Parathyroid adenoma (tissue), 2 donors: ENCODE data around the gene ZP1.

Experiments used
- H2AFZ ChIP-seq: fragments of 300-600 bp; sonication (generic); one replicate; pipeline ENCODE4 v1.7.0; 2017; ENCODE audit warnings: antibody characterized with exemption, mild to moderate bottlenecking
- H3K27ac ChIP-seq: fragments of 300-600 bp; sonication (generic); one replicate; pipeline ENCODE4 v1.7.0; 2017
- H3K27me3 ChIP-seq: fragments of 300-600 bp; sonication (generic); one replicate; pipeline ENCODE4 v1.7.0; 2017; ENCODE audit warnings: low read length; ENCODE audit not compliant: control insufficient read depth, insufficient read depth
- H3K36me3 ChIP-seq: fragments of 300-600 bp; sonication (generic); one replicate; pipeline ENCODE4 v1.7.0; 2017; ENCODE audit warnings: low read length; ENCODE audit not compliant: control insufficient read depth, insufficient read depth
- H3K4me1 ChIP-seq: fragments of 300-600 bp; sonication (generic); one replicate; pipeline ENCODE4 v1.7.0; 2017; ENCODE audit warnings: control low read depth
- H3K4me2 ChIP-seq: fragments of 300-600 bp; sonication (generic); one replicate; pipeline ENCODE4 v1.7.0; 2017; ENCODE audit warnings: low read length
- H3K4me3 ChIP-seq: fragments of 300-600 bp; sonication (generic); one replicate; pipeline ENCODE4 v1.7.0; 2017; ENCODE audit warnings: low read depth, low read length
- H3K79me2 ChIP-seq: fragments of 300-600 bp; sonication (generic); one replicate; pipeline ENCODE4 v1.7.0; 2017; ENCODE audit warnings: control low read depth
- H3K9ac ChIP-seq: fragments of 300-600 bp; sonication (generic); one replicate; pipeline ENCODE4 v1.7.0; 2017; ENCODE audit warnings: mild to moderate bottlenecking
- H3K9me3 ChIP-seq: fragments of 300-600 bp; sonication (generic); one replicate; pipeline ENCODE4 v1.7.0; 2017; ENCODE audit warnings: low read length; ENCODE audit not compliant: control insufficient read depth
- TF ChIP-seq, protein P1 (sequence below): fragments of 300-600 bp; sonication (generic); IDR thresholded peaks from one replicate; pipeline ENCODE4 v1.7.0; 2017; ENCODE audit warnings: antibody characterized with exemption, mild to moderate bottlenecking
- donor health status: primary hyperparathyroidism.

The ZP1 gene

DNA sequence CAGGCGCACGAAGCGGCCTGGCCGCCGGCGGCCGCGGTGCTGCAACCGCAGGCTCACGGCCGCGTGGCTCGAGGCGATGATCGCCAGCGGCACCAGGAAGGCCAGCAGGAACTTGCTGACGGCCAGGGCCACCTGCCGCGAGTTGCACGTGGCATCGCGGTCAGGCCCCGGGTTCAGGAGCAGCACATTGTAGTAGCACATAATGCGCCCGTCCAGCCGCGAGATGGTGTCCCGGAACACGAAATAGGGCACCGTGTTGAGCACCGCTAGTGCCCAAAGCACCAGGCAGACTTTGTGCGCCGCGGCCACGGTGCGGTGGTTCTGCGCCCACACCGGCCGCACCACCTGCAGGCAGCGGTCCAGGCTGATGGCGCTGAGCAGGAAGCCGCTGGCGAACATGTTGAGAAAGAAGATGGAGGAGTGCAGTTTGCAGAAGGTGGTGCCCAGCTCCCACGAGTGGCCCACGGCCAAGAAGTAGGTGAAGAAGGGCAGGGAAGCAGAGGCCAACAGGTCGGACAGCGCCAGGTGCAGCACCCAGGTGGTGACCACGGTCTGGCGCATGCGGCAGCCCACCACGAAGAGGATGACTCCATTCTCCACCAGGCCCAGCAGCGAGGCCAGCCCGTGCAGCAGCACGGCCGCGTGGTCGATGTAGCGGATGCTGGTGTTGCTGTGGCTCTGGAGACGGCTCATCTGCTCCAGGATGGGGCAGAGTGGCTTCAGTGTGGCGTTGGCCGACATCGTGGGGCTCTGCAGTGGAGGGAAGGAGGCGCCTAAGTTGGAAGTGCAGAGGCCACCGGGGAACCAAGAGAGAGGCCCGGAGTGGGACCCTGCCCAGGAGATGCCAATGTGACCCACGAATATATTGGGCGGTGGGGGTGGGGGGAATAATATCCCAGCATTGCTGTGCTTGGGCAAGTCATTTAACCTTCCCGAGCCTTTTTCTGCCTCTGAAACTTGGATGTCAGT is 14.1 kb upstream of the ZP1 start:
- TF ChIP-seq, protein P1, sequence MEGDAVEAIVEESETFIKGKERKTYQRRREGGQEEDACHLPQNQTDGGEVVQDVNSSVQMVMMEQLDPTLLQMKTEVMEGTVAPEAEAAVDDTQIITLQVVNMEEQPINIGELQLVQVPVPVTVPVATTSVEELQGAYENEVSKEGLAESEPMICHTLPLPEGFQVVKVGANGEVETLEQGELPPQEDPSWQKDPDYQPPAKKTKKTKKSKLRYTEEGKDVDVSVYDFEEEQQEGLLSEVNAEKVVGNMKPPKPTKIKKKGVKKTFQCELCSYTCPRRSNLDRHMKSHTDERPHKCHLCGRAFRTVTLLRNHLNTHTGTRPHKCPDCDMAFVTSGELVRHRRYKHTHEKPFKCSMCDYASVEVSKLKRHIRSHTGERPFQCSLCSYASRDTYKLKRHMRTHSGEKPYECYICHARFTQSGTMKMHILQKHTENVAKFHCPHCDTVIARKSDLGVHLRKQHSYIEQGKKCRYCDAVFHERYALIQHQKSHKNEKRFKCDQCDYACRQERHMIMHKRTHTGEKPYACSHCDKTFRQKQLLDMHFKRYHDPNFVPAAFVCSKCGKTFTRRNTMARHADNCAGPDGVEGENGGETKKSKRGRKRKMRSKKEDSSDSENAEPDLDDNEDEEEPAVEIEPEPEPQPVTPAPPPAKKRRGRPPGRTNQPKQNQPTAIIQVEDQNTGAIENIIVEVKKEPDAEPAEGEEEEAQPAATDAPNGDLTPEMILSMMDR = no peak
- H3K27ac ChIP-seq = peak overlapping the region; percentile 100
- H3K4me1 ChIP-seq = peaks cover 12% of the 10 kb centered on the region
- H3K9ac ChIP-seq = no peak overlapping the region
- no peaks in the 10 kb centered on the region for H3K27me3 ChIP-seq
- H3K79me2 ChIP-seq = peaks cover 4% of the 10 kb centered on the region
- H2AFZ ChIP-seq = no peak overlapping the region
- no peaks in the 10 kb centered on the region for H3K36me3 ChIP-seq
- no peaks in the 10 kb centered on the region for H3K9me3 ChIP-seq
- H3K4me3 ChIP-seq = no peak overlapping the region
- H3K4me2 ChIP-seq = no peak overlapping the region

DNA sequence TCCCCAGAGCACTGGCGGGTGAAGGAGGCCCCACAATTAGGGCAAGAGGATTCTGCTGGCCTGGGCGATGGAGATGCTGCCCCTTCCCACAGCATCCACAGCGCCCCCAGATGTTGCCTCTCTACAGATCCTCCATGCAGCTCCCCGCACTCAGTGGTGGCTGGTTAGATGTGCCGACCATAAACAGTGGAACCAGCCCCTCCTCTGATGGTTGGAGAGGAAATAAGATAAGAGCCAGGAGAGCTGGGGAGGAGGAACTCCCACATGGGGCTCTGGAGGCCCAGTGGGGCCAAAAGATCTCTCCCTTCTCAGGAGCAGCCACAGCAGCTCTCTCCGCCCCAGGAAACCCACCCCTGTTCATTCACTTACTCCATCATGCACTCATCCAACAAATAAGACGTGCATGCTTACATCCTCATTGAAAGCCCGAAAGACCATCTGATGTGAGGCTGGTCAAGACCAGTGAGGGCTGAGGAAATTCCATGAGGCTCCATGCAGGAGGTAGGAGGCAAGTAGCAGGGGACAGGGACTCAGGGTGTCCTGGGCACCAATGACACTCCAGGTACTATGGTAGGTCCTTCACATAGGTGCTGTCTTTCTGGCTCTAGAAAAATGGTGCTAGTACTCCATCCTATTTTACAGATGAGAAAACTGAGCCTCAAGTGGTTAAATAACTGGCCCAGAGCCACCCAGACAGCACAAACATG is 13.0 kb upstream of the ZP1 start:
- H3K27me3 ChIP-seq = no peaks in the 10 kb centered on the region
- H3K4me3 ChIP-seq = no peak overlapping the region
- H3K79me2 ChIP-seq = no peaks in the 10 kb centered on the region
- no peak overlapping the region for H3K9ac ChIP-seq
- no peak overlapping the region for H3K4me2 ChIP-seq
- TF ChIP-seq, protein P1 = no peak
- H3K27ac ChIP-seq = peak overlapping the region; percentile 100
- H2AFZ ChIP-seq = no peak overlapping the region
- no peaks in the 10 kb centered on the region for H3K9me3 ChIP-seq
- peaks cover 12% of the 10 kb centered on the region for H3K4me1 ChIP-seq
- no peaks in the 10 kb centered on the region for H3K36me3 ChIP-seq

DNA sequence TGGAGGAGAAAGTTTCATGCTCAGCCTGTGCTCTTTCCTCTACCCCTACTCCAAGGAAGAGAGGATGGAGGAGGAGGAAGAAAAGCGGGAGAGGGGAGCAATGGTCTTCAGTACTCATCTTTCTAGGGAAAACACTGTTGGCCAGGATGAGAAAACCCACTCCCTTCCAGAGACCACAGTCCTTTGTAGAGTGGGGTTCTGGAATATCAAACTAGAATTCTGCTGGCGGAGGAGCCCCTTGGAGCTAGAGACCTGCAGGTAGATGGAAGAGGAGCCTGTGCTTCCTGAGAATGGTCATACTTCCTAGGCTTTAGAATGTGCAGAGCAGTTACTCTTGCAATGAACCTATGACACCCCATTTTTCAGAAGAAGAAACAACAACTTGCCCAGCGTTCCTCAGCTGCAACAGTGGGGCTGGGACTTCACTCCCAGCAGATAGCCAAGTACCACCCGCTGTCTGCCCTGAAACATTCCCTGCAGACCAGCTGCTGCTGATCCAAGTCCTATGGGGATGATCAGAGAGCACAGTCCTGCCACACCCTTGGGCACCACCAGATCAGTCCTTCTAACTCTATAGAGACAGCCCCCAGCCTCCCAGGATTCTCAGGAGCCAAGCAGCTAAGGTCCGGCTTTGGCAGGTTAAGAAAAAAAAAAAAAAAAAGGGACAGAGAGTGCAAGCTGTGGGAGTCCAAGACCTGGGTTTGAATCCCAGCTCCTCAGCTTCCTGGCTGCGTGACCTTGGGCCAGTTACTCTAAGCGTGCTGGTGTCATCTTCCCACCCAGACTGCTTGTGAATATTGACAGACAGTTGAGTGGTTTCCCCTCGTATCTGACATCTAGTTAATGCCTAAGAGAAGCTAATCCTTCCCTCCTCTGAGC is 12.3 kb upstream of the ZP1 start:
- no peak overlapping the region for H2AFZ ChIP-seq
- peak overlapping the region; percentile 100 for H3K27ac ChIP-seq
- TF ChIP-seq, protein P1 = no peak
- H3K27me3 ChIP-seq = no peaks in the 10 kb centered on the region
- no peaks in the 10 kb centered on the region for H3K36me3 ChIP-seq
- H3K9ac ChIP-seq = no peak overlapping the region
- H3K9me3 ChIP-seq = no peaks in the 10 kb centered on the region
- no peaks in the 10 kb centered on the region for H3K79me2 ChIP-seq
- H3K4me2 ChIP-seq = peak overlapping the region; percentile 13
- peaks cover 12% of the 10 kb centered on the region for H3K4me1 ChIP-seq
- peak overlapping the region; percentile 9 for H3K4me3 ChIP-seq

DNA sequence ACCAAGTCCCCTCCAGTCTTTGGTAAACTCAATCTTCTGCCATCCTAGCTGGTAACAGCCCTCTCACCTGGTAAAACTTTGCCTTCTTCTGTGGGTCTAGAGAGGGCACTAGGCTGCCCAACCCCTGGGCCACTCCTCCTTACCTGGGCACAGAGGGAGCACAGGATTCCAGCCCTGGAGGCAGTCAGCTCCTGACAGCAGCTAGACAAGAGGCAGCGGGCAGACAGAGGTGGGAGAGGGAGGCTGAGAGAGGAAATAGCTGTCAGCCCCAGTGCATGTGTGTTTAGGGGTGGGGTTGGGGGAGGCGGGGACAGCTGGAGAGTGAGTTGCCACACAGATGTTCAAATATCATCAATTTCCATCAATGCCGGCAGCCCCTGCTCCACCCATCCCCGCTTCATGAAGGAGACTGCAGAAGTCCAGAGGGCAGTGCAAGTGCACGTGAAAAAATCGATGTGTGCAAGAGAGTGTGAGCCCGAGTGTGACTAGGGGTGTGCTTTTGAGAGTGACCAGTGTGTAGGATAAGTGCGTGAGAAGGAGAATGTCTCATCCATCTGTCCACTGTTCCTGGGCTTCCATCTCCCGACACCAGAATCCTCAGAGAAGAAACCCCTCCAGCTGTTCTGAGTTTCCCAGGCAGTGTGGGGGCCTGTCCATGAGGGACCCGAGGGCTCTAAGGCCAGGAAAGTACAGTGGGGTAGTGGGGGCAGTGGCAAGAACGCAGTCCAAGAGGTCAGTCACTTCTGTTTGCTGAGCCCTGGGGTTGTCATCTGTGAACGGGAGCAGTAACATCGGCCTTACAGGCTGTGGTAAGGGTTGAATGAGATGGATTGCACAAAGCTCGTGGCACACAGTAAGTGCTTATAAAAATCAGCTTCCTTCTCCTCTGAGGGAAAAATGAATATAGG is 11.4 kb upstream of the ZP1 start, which contains the start of gene PTGDR2:
Gene PTGDR2, minus strand, starts transcription at position 225 of the 908 bp plus-strand sequence. CDS start 2,228 bp downstream, outside the sequence.
- peak within 1 kb of the TSS; percentile 100 for H3K27ac ChIP-seq

More for the DNA sequence above, 11.4 kb upstream of the ZP1 start, which contains the start of gene PTGDR2:
- H2AFZ ChIP-seq = no peak within 1 kb of the TSS
- no peaks in the 10 kb centered on the region for H3K27me3 ChIP-seq
- peaks cover 8% of the 10 kb centered on the region for H3K4me1 ChIP-seq
- TF ChIP-seq, protein P1 = no peak
- peak within 1 kb of the TSS; percentile 13 for H3K4me2 ChIP-seq
- no peaks in the 10 kb centered on the region for H3K79me2 ChIP-seq
- H3K9me3 ChIP-seq = no peaks in the 10 kb centered on the region
- peak within 1 kb of the TSS; percentile 9 for H3K4me3 ChIP-seq
- no peak within 1 kb of the TSS for H3K9ac ChIP-seq
- no peaks in the 10 kb centered on the region for H3K36me3 ChIP-seq
